CD4-positive, alpha-beta T cell treated with Interleukin-21 for 1 hour (primary cell): ENCODE results near the gene PNMA6A.
A peak's percentile ranks its signal among the peaks of the same experiment; 100 is the strongest.
"Not testable (repeated sequence)": the region's sequence is repeated elsewhere in the genome, so short reads cannot be mapped to it uniquely, and the experiment has no call there.

Experiments used
- DNase-seq: peaks from one replicate; pipeline ENCODE4 v3.0.0-alpha.2; 2020

PNMA6A gene

GRCh38 chrX:153071909-153072583 lies at the start of gene PNMA6A:
PNMA6A (plus strand) TSS chrX:153072454; CDS start chrX:153073063, 609 bp downstream.
- not testable (repeated sequence) for DNase-seq

GRCh38 chrX:153026501-153026900 lies 45.8 kb upstream of the PNMA6A start:
- DNase-seq = not testable (repeated sequence)

- DNase-seq = not testable (repeated sequence)
Measured at GRCh38 chrX:153028487-153028886, 43.8 kb upstream of the PNMA6A start.

GRCh38 chrX:153029162-153029561 lies 43.1 kb upstream of the PNMA6A start:
- no peak for DNase-seq

GRCh38 chrX:153029875-153030274 lies 42.4 kb upstream of the PNMA6A start:
- no peak for DNase-seq

- no peak for DNase-seq
Measured at GRCh38 chrX:153030801-153031200, 41.5 kb upstream of the PNMA6A start.

- DNase-seq = peak; percentile 74
Measured at GRCh38 chrX:153032397-153033118, 39.7 kb upstream of the PNMA6A start.

- no peak for DNase-seq
Measured at GRCh38 chrX:153049093-153049492, 23.2 kb upstream of the PNMA6A start.

- no peak for DNase-seq
Measured at GRCh38 chrX:153052534-153052933, 19.7 kb upstream of the PNMA6A start.

GRCh38 chrX:153055871-153056749 lies 16.1 kb upstream of the PNMA6A start, which contains the start of gene PNMA3:
PNMA3 (plus strand) TSS chrX:153056470; CDS start chrX:153057056, 586 bp downstream.
- DNase-seq = no peak

- DNase-seq = no peak
Measured at GRCh38 chrX:153057281-153057680, 15.0 kb upstream of the PNMA6A start.

GRCh38 chrX:153059191-153060094 lies 12.8 kb upstream of the PNMA6A start:
- no peak for DNase-seq

- no peak for DNase-seq
Measured at GRCh38 chrX:153060095-153060445, 12.2 kb upstream of the PNMA6A start.

GRCh38 chrX:153061732-153062131 lies 10.5 kb upstream of the PNMA6A start:
- no peak for DNase-seq

- DNase-seq = no peak
Measured at GRCh38 chrX:153063315-153063714, 8.9 kb upstream of the PNMA6A start.

GRCh38 chrX:153064061-153064460 lies 8.2 kb upstream of the PNMA6A start:
- DNase-seq = no peak

- DNase-seq = no peak
Measured at GRCh38 chrX:153065389-153065788, 6.9 kb upstream of the PNMA6A start.

- DNase-seq = not testable (repeated sequence)
Measured at GRCh38 chrX:153066402-153066801, 5.9 kb upstream of the PNMA6A start.

- DNase-seq = not testable (repeated sequence)
Measured at GRCh38 chrX:153073331-153073730, 1.1 kb downstream of the PNMA6A start.

- DNase-seq = no peak
Measured at GRCh38 chrX:153074262-153074899, 2.1 kb downstream of the PNMA6A start.

GRCh38 chrX:153074935-153075334 lies 2.7 kb downstream of the PNMA6A start:
- no peak for DNase-seq

- DNase-seq = no peak
Measured at GRCh38 chrX:153075366-153075765, 3.1 kb downstream of the PNMA6A start.
